HEK293 (cell line): Measurements from ENCODE around the gene NF2.

Experiments used
- CTCF ChIA-PET: fragments of 350-600 bp; formaldehyde crosslinking; extraction: SDS; loops from one replicate; lab custom pipeline; 2021; ENCODE audit warnings: antibody characterized with exemption; lab: Yijun Ruan, JAX
- POLR2A ChIA-PET: fragments of 300-600 bp; formaldehyde crosslinking; extraction: SDS; loops from one replicate; lab custom pipeline; 2020; ENCODE audit warnings: antibody characterized with exemption, inconsistent platforms; lab: Yijun Ruan, JAX
- H3K27ac ChIP-seq: fragments of 200-500 bp; sonication (Bioruptor generic); 2 replicates; pipeline ENCODE4 v1.5.1; 2014; ENCODE audit warnings: low read depth, low read length, control low read depth, inconsistent platforms; ENCODE audit errors: extremely low read depth
- H3K36me3 ChIP-seq, 2 experiments: fragments of 200-500 bp in 1 of 2; sonication (Bioruptor generic) in 1 of 2; 1 replicate in 1 of 2; 2 replicates in 1 of 2; pipeline ENCODE4 v1.5.1; 2014 to 2017; ENCODE audit warnings: inconsistent platforms in 2 of 2, low read length in 2 of 2; ENCODE audit not compliant: control insufficient read depth in 2 of 2, insufficient read depth in 1 of 2
- H3K4me1 ChIP-seq: fragments of 200-500 bp; sonication (Bioruptor generic); 2 replicates; pipeline ENCODE4 v1.5.1; 2014; ENCODE audit warnings: mild to moderate bottlenecking, low read length, inconsistent platforms; ENCODE audit not compliant: control insufficient read depth, insufficient read depth
- H3K4me3 ChIP-seq: 2 replicates; pipeline ENCODE4 v1.5.1; 2011; ENCODE audit warnings: low read depth, mild to moderate bottlenecking, control low read depth, low read length, moderate library complexity
- H3K9me3 ChIP-seq: fragments of 200-500 bp; sonication (Bioruptor generic); 2 replicates; pipeline ENCODE4 v1.5.1; 2014; ENCODE audit warnings: low read depth, low read length, inconsistent platforms; ENCODE audit not compliant: control insufficient read depth, insufficient read depth
- ELK4 ChIP-seq: IDR thresholded peaks from 2 replicates; pipeline ENCODE4 v1.6.1; 2011; ENCODE audit warnings: mild to moderate bottlenecking, low read depth, low read length, borderline replicate concordance
- FEZF1 ChIP-seq: fragments of 450-650 bp; formaldehyde crosslinking; IDR thresholded peaks from 2 replicates; pipeline ENCODE4 v1.5.1; 2016; ENCODE audit warnings: missing biosample characterization, missing genetic modification characterization
- HOXD13 ChIP-seq: sonication (generic); formaldehyde crosslinking; IDR thresholded peaks from 2 replicates; pipeline ENCODE4 v1.8.0; 2022; ENCODE audit warnings: missing genetic modification reagents, borderline replicate concordance
- SCRT1 ChIP-seq: fragments of 450-650 bp; formaldehyde crosslinking; IDR thresholded peaks from 2 replicates; pipeline ENCODE4 v1.5.1; 2016; ENCODE audit warnings: missing biosample characterization, missing genetic modification characterization, borderline replicate concordance
- TSHZ1 ChIP-seq: fragments of 450-650 bp; formaldehyde crosslinking; IDR thresholded peaks from 2 replicates; pipeline ENCODE4 v1.5.1; 2016; ENCODE audit warnings: missing biosample characterization, missing genetic modification characterization, borderline replicate concordance
- ZIC2 ChIP-seq: fragments of 450-650 bp; formaldehyde crosslinking; IDR thresholded peaks from 2 replicates; pipeline ENCODE4 v1.5.1; 2016; ENCODE audit warnings: missing biosample characterization, missing genetic modification characterization
- ZNF114 ChIP-seq: fragments of 450-650 bp; formaldehyde crosslinking; IDR thresholded peaks from 2 replicates; pipeline ENCODE4 v1.5.0; 2017; ENCODE audit warnings: missing biosample characterization, missing genetic modification characterization
- ZNF121 ChIP-seq: fragments of 450-650 bp; formaldehyde crosslinking; IDR thresholded peaks from 2 replicates; pipeline ENCODE4 v1.5.1; 2016; ENCODE audit warnings: missing biosample characterization, missing genetic modification characterization
- ZNF248 ChIP-seq: fragments of 450-650 bp; formaldehyde crosslinking; IDR thresholded peaks from 2 replicates; pipeline ENCODE4 v1.5.1; 2017; ENCODE audit warnings: missing biosample characterization, missing genetic modification characterization
- ZNF302 ChIP-seq: fragments of 450-650 bp; formaldehyde crosslinking; IDR thresholded peaks from 2 replicates; pipeline ENCODE4 v1.5.1; 2016; ENCODE audit warnings: missing biosample characterization, missing genetic modification characterization, low read depth
- ZNF560 ChIP-seq: fragments of 450-650 bp; formaldehyde crosslinking; IDR thresholded peaks from 2 replicates; pipeline ENCODE4 v1.5.1; 2017; ENCODE audit warnings: missing biosample characterization, missing genetic modification characterization, borderline replicate concordance
- ZNF610 ChIP-seq: fragments of 450-650 bp; formaldehyde crosslinking; IDR thresholded peaks from 2 replicates; pipeline ENCODE4 v1.5.1; 2016; ENCODE audit warnings: missing biosample characterization, missing genetic modification characterization, borderline replicate concordance
- ZNF664 ChIP-seq: fragments of 450-650 bp; formaldehyde crosslinking; IDR thresholded peaks from 2 replicates; pipeline ENCODE4 v1.5.1; 2016; ENCODE audit warnings: missing biosample characterization, missing genetic modification characterization
- ZNF747 ChIP-seq: fragments of 450-650 bp; formaldehyde crosslinking; IDR thresholded peaks from 2 replicates; pipeline ENCODE4 v1.5.1; 2016; ENCODE audit warnings: missing biosample characterization, missing genetic modification characterization
- ZNF76 ChIP-seq: fragments of 450-650 bp; formaldehyde crosslinking; IDR thresholded peaks from 2 replicates; pipeline ENCODE4; 2016; ENCODE audit warnings: low read depth, missing biosample characterization, missing genetic modification characterization, borderline replicate concordance
- ZSCAN30 ChIP-seq: fragments of 450-650 bp; IDR thresholded peaks from 2 replicates; pipeline ENCODE4 v1.5.1; 2018; ENCODE audit warnings: missing biosample characterization, mild to moderate bottlenecking, missing genetic modification characterization, moderate library complexity
- TF ChIP-seq, protein P1 (sequence below): fragments of 450-650 bp; formaldehyde crosslinking; optimal IDR thresholded peaks from 2 replicates; pipeline ENCODE3; 2016; ENCODE audit warnings: missing biosample characterization, mild to moderate bottlenecking, missing genetic modification characterization
- TF ChIP-seq, protein P2 (sequence below): sonication (generic); formaldehyde crosslinking; IDR thresholded peaks from 2 replicates; pipeline ENCODE4 v1.8.1; 2022; ENCODE audit warnings: mild to moderate bottlenecking, moderate library complexity, missing genetic modification reagents
- TF ChIP-seq, protein P3 (sequence below): fragments of 450-650 bp; formaldehyde crosslinking; IDR thresholded peaks from 2 replicates; pipeline ENCODE4 v1.5.1; 2016; ENCODE audit warnings: missing biosample characterization, missing genetic modification characterization

Gene NF2

DNA sequence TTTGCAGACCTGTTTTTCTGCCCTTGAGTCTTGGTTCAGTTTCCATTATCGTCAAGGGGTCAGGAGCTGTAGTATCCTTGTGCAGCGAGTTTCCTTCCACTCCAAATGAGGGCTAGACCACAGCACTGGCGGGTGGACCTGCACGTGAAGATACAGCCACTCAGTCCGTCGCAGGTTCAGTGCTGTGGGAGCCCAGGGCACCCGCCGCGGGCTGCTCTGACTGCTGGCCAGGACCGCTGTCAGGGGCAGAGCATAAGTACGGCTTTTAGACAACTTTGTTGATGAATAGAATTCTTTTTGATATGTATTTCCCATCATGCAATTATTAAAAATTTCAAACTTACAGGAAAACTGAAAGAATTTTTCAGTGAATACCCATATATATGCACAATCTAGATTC is 56.6 kb downstream of the NF2 start (continued):
- TF ChIP-seq, protein P1, sequence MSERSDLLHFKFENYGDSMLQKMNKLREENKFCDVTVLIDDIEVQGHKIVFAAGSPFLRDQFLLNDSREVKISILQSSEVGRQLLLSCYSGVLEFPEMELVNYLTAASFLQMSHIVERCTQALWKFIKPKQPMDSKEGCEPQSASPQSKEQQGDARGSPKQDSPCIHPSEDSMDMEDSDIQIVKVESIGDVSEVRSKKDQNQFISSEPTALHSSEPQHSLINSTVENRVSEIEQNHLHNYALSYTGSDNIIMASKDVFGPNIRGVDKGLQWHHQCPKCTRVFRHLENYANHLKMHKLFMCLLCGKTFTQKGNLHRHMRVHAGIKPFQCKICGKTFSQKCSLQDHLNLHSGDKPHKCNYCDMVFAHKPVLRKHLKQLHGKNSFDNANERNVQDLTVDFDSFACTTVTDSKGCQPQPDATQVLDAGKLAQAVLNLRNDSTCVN (tag by site-specific recombination): no peak

DNA sequence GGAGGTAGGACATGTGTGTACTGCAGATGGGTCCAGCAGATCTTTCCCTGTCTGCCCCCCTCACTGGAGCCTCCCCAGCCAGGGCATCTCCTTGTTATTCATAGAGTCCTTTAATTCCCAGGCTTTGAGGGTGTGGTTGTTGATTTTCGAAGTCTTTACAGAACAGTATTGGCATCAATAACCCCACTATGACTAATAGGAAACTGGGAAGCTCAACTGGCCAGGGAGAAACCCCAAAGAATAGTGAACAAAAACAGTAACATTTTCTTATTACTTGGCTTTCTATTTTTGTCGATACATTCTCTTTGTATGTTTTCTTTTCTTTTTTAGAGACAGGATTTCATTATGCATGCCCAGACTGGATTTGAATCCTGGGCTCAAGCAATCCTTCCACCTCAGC is 57.9 kb downstream of the NF2 start:
- no peaks in the 10 kb centered on the region for H3K9me3 ChIP-seq
- no peak overlapping the region for H3K4me3 ChIP-seq
- H3K27ac ChIP-seq: no peak overlapping the region
- TF ChIP-seq ELK4 (no peak), ZNF76 (tag by site-specific recombination) (no peak), ZIC2 (tag by site-specific recombination) (no peak), ZNF302 (tag by site-specific recombination) (no peak), ZNF664 (tag by site-specific recombination) (no peak), HOXD13 (no peak), FEZF1 (no peak), ZNF248 (no peak), ZSCAN30 (no peak), ZNF610 (tag by site-specific recombination) (no peak), ZNF747 (tag by site-specific recombination) (no peak), ZNF114 (tag by site-specific recombination) (no peak), SCRT1 (no peak), ZNF121 (no peak), ZNF560 (tag by site-specific recombination) (no peak), TSHZ1 (tag by site-specific recombination) (no peak)
- TF ChIP-seq, protein P2, sequence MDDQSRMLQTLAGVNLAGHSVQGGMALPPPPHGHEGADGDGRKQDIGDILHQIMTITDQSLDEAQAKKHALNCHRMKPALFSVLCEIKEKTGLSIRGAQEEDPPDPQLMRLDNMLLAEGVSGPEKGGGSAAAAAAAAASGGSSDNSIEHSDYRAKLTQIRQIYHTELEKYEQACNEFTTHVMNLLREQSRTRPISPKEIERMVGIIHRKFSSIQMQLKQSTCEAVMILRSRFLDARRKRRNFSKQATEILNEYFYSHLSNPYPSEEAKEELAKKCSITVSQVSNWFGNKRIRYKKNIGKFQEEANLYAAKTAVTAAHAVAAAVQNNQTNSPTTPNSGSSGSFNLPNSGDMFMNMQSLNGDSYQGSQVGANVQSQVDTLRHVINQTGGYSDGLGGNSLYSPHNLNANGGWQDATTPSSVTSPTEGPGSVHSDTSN: no peak
- TF ChIP-seq, protein P3, sequence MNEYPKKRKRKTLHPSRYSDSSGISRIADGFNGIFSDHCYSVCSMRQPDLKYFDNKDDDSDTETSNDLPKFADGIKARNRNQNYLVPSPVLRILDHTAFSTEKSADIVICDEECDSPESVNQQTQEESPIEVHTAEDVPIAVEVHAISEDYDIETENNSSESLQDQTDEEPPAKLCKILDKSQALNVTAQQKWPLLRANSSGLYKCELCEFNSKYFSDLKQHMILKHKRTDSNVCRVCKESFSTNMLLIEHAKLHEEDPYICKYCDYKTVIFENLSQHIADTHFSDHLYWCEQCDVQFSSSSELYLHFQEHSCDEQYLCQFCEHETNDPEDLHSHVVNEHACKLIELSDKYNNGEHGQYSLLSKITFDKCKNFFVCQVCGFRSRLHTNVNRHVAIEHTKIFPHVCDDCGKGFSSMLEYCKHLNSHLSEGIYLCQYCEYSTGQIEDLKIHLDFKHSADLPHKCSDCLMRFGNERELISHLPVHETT (tag by site-specific recombination): no peak
- no peaks in the 10 kb centered on the region for H3K4me1 ChIP-seq
- peaks cover 62 to 86% of the 10 kb centered on the region in 2 experiments for H3K36me3 ChIP-seq
- ChIA-PET POLR2A (no interaction called here), CTCF (interaction anchor here (0.6 to 2.9 kb wide), 5 partner anchors 9 to 852 kb away, joined by 3 to 10 read pairs (median 3); no protein-coding TSS in a partner anchor)
